ENCODE data around the gene NUP50.
"Not testable (repeated sequence)": the region's sequence is repeated elsewhere in the genome, so short reads cannot be mapped to it uniquely, and the experiment has no call there.

The NUP50 gene

DNA sequence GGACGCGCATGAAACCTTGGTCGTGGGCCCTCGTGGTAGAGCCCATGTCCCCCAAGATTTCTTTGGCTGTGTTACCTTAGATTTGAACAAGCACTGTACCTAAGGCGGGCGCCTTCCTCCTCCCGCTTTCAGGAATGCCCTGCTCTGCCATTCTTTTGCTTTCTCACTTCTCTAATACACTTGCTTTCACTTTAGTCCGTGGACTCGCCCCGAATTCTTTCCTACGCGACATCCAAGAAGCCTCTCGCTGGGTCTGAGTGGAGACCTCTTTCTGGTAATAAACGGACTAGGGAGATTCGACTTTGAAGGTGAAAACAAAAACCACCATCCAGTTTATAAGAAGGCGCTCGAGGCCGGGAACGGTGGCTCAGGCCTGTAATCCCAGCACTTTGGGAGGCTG, 1.2 kb upstream of the NUP50 start:
- DNase-seq (ENCODE audit: low spot score), result peak; percentile 21

DNA sequence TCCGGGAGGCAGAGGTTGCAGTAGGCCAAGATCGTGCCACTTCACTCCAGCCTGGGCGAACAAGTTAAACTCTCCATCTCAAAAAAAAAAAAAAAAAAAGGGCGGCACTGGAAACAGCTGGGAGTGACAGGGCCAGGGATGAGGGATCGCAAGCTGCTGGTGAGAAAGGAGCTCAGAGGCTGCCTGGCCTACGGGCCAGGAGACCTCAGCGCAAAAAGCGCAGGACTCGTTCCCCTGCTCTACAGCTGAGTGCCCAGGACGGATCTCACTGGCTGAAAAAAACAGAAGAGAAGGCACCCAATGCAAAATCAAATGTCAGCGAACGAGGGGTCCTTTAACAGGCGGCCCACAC, 650 bp upstream of the NUP50 start:
- peak; percentile 31 for DNase-seq (ENCODE audit: low spot score)

- DNase-seq (ENCODE audit: low spot score), result no peak
Observed at GRCh38 chr22:45164270-45165088, 754 bp downstream of the NUP50 start.

- DNase-seq (ENCODE audit: low spot score), result no peak
Observed at GRCh38 chr22:45166932-45167331, 3.2 kb downstream of the NUP50 start.

DNA sequence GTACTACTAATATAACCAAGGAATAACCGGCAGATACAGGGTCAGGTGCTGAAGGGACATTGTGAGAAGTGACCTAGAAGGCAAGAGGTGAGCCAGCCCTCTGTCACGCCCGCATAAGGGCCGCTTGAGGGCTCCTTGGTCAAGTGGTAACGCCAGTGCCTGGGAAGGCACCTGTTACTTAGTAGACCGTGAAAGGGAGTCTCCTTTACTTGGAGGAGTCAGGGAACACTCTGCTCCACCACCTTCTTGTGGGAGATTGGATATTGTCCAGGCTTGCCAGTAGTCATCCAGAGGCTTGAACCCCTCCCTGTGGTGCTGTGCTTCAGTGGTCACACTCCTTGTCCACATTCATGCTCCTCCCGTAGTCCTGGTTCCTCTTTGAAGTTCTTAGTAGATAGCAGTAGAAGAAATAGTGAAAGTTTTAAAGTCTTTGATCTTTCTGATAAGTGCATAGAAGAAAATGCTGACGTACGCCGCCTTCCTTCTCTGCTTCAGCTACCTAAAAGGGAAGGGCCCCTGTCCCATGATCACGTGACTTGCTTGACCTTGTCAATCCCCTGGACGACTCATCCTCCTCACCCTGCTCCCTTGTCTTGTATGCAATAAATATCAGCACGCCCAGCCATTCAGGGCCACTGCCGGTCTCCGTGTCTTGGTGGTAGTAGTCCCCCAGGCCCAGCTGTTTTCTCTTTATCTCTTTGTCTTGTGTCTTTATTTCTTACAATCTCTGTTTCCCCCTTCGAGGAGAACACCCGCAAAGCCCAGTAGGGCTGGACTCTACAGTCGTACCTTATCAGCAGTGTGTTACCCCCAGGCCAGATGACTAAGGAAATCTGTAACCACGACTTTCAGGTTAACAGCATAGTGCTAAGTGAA, 6.1 kb downstream of the NUP50 start:
- no peak for DNase-seq (ENCODE audit: low spot score)

DNA sequence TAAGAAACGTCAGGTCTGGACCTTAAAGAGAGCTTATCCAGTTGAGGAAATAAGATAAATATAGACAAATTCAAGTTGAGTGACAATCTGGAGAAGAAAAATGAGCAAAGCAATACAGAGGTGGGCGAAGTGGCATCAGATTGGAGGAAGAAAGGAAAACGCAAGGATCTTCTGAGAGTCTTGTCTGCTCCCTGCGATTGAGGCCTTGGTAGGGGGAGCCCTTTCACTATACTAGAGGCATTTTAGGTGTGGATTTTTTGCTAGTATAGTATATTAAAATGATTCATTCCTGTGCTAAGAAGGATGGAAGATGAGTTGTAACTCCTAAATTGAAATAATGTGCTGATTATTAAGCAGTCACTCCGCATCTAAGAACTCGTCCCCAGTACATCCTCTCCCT, 8.1 kb downstream of the NUP50 start:
- DNase-seq (ENCODE audit: low spot score), result no peak

GRCh38 chr22:45172881-45173585, 9.3 kb downstream of the NUP50 start:
- no peak for DNase-seq (ENCODE audit: low spot score)

DNA sequence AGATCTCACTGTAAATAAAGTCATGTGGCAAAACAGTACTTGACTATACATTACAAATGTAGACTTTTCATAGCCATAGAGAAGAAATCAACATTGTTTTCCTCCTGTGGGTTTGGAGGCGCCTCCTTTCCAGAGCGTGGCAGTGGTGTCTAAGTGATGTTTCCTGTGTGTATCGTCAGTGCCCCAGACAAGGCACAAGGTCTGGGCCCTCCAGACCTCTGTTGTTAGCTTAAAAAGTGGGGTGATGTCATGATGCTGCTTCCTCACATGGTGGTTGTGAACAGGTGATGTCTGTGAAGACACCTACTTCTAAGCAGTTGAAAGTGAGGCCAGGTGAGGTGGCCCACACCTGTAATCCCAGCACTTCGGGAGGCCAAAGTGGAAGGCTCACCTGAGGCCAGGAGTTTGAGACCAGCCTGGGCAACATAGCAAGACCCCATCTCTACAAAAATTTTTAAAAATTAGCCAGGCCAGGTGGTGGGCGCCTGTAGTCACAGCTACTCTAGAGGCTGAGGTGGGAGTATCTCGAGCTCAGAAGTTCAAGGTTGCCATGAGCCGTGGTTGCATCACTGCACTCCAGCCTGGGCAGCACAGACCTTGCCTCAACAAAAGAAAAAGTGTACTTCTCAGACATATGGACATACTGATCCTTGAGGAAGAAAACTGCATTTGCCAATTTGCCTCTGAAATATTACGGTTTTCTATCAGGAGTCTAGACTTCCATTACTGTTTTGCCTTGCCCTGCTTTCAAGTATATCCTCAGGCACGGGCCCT, 15.7 kb downstream of the NUP50 start:
- no peak for DNase-seq (ENCODE audit: low spot score)

DNA sequence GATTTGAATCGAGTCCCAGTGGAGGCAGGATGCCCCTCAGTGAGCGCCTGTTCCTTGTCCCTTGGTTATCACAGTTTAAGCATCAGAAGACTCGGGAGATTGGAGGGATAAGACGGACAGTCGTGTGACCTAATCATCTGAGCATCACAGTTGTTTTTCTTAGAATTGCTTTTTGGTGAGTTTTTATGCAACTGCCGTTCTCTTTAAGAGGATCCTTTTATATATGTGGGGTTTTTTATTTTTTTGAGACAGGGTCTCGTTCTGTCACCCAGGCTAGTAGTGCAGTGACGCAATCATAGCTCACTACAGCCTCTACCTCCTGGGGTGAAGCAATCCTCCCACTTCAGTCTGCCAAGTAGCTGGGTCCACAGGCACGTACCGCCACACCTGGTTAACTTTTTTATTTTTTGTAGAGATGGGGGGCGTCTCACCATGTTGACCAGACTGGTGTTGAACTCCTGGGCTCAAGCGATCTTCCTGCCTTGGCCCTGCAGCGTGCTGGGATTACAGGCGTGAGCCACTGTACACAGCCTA, 16.5 kb downstream of the NUP50 start:
- DNase-seq (ENCODE audit: low spot score), result no peak

- no peak for DNase-seq (ENCODE audit: low spot score)
Observed at GRCh38 chr22:45181240-45181639, 17.5 kb downstream of the NUP50 start.

DNA sequence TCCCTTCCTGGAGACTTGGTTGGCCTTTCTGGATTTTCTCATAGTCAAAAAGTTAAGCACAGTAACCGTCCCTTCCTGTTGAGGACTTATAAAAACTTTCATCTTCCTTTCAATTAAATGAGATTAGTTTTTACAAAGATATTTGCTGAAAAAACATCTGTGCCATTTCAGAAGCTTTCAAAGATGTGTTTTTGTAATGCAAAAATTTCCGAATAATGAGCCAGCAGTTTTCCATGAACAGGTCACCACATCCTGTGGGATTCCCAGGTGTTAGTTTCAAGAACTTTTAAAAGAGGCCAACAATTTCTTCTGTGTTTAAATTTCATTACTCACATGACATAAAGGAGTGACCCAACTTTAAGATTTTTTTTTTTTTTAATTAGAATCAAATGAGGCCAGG, 18.0 kb downstream of the NUP50 start:
- no peak for DNase-seq (ENCODE audit: low spot score)

DNA sequence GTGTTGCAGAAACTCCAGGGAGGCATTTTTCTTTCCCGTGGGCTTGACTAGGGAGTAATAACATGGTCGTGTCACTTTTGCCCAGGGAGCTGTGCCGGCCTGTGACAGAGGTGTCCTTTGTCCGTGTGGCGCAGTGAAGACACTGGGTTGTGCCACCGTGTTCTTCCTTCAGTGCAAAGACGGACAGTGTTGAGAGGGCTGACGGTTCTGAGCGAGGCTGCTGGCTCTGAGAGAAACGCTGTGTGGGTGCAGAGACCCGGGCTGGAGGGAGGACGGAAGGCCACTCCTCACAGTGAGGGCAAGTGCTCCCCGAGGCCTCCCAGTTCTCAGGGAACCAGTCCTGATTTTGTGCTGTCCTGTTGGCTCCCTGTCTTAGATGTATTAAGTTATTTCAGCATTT, 20.2 kb downstream of the NUP50 start:
- no peak for DNase-seq (ENCODE audit: low spot score)

- no peak for DNase-seq (ENCODE audit: low spot score)
Observed at GRCh38 chr22:45185718-45186514, 22.2 kb downstream of the NUP50 start.

DNA sequence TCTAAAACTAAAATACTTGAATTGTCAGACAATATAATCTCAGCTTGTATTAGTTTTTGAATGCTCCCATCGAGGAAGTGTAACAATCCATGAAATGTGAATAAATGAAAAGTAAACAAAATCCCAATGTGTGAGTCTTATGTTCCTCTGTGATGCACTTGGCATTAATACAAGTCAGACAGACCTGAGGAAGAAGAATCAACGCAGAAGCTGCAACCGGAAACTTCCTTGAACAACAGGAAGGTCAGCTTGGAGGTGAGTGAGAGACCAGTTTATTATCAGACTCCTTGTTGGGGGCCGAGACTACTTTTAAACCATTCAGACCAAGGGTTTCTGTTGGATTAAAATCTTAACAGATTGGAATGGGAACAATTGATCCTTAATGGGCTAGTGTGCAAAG, 24.2 kb downstream of the NUP50 start:
- no peak for DNase-seq (ENCODE audit: low spot score)

- no peak for DNase-seq (ENCODE audit: low spot score)
Observed at GRCh38 chr22:45188779-45189178, 25.1 kb downstream of the NUP50 start.

DNA sequence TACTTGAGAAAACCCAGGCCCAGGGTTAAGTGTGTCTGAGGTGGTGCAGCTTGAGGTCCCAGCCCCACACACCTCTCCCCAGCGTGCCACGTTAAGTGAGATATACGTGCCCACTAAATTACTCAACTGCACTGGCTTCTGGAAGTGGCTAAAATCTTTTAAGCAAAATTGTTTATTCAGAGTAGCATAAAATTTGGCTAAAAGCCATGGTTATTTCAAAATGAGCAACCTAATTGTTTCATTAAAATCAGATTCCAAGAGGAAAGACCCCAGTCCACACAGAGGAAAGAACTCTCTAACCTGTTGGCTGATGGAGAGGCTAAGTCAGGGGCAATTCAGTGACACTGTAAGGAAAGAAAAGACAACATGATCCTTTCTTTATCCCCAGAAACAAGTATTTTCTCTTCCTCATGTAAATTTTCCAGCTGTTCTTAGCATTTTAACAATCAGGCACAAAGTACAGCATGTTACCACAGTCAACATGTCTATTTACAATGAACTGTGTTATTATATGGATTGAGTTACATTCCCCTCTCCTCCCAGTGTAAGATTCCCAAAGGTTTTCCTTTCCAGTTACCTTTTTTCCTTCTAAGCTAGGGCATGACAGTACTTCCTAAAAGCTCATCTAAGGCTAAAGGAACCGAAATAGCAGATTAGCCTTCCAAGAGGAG, 26.6 kb downstream of the NUP50 start:
- no peak for DNase-seq (ENCODE audit: low spot score)

DNA sequence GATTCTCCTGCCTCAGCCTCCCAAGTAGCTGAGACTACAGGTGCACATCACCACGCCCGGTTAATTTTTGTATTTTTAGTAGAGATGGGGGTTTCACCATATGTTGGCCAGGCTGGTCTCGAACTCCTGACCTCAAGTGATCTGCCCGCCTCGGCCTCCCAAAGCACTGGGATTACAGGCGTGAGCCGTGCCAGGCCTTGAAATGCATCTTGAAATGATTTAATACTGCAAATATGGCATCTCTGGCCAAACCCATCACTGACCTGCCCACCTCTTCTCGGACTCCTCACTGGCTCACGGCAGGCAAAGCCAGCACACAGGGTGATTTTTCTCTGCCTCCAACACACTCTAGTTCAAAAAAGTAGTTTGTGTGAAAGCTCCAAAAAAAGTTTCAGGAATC, 28.0 kb downstream of the NUP50 start:
- not testable (repeated sequence) for DNase-seq (ENCODE audit: low spot score)

DNA sequence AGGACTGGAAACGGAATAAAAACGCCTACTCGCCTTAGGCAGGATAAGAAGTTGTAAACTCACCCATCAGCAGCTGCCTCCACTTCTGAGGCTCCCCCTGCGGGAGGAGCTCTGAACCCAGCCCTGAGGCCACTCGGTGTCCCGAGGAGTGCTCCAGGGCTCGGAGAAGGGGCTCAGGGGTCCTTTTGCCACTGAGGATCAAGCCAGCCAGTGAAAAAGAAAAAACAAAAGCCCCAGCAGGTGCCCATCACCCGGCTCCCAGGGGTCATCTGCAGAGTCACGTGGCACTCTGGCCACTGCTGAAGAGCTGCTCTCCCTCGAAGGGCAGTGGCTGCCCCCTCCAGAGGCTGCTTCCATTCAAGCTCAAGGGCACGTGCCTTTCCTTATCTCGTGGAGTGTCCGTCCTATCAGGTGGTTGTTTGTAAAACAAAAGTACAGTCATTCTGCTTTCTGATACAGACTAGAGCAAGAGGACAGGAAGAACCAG, 29.0 kb downstream of the NUP50 start:
- no peak for DNase-seq (ENCODE audit: low spot score)

DNA sequence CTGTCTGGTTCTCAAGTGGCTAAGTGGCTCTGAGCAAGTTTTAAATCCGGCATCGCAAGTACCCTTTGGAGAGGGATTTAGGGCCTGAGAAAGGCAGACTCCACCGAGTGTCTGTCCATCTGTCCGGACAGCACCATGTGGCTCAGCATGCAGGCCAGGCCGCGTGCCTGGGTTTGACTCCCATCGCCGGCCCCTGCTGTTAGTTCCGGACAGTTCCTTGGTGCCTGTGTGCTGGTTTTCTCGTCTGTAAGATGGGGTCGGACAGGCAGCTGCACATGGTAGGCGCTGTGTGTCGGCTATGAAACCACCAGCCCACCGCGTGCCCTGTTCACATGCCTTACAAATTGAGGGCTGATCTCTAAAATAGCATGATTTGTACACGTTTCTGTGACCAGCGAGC, 31.0 kb downstream of the NUP50 start:
- DNase-seq (ENCODE audit: low spot score), result no peak

GRCh38 chr22:45195616-45196015, 31.9 kb downstream of the NUP50 start:
- no peak for DNase-seq (ENCODE audit: low spot score)

Data from LoVo (cell line).